Thyroid gland (tissue), 4 donors: ENCODE data around the gene PARVB.

Source experiments
- CTCF ChIP-seq, 6 experiments: fragments of 200-600 bp in 3 of 6; fragments of 450-650 bp in 3 of 6; sonication (generic) in 3 of 6; IDR thresholded peaks; one replicate each; pipeline ENCODE4 v1.5.1; 2016 to 2019; ENCODE audit warnings: antibody characterized with exemption in 6 of 6, mild to moderate bottlenecking in 2 of 6, inconsistent platforms in 1 of 6, moderate library complexity in 1 of 6
- POLR2A ChIP-seq, 2 donors: fragments of 450-650 bp; IDR thresholded peaks; one replicate each; pipeline ENCODE4 v1.6.1; 2017; ENCODE audit warnings: antibody characterized with exemption in 2 of 2, mild to moderate bottlenecking in 2 of 2, moderate library complexity in 1 of 2

- TF ChIP-seq POLR2A (IDR thresholded peaks at IDR 0.05), result no peak
- TF ChIP-seq CTCF (IDR thresholded peaks at IDR 0.05), result no peak
Measured at GRCh38 chr22:44213489-44214043, 189.5 kb downstream of the PARVB start.
